Central memory CD4-positive, alpha-beta T cell (primary cell): ENCODE results near the gene DNAH6.

Source experiments
- DNase-seq: peaks from one replicate; pipeline ENCODE4 v3.0.0; 2022

Gene DNAH6

DNA sequence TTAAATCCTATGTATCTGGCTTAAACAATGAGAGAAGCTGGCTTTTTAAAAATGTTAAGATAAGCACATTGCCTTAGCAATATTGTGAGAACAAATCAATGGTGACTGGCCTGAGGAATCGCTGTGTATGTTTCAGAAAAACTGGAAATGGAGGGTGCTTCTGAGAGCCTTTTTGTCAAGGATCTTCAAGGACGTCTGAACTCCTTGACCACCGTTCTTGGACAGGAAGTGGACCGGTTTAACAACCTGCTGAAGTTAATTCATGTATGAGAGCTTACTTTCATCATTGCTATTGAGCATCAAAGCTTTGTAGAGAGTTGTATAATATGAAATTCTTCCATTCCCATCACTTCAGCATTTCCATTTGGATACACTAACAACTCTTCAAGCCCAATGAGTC is 292.0 kb downstream of the DNAH6 start:
- no peak for DNase-seq

DNA sequence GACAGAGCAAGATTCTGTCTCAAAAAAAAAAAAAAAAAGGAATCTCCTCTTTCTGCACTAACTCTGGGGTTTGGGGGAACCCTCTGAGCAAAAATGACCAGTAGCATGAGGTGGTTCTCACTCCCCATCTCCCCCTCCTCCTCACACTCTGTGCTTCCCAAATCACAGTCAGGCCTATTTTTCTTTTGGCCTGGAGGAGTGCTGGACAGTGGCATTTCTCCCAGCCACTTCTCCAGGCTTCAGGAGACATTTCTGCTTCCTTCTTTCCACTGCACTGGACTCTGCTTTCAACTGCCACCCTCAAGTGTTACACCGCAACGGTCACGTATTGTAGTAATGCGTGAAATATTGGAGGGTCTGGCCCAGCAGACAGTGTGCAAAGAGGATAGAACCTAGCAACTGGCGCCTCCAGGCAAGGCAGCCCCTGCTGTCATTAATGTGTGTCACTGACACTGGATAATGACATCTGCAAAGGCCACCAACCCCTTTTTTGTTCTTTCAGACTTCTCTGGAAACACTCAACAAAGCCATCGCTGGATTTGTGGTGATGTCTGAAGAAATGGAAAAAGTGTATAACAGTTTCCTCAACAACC is 295.6 kb downstream of the DNAH6 start:
- no peak for DNase-seq

GRCh38 chr2:84815146-84815545 is 298.8 kb downstream of the DNAH6 start:
- no peak for DNase-seq

DNA sequence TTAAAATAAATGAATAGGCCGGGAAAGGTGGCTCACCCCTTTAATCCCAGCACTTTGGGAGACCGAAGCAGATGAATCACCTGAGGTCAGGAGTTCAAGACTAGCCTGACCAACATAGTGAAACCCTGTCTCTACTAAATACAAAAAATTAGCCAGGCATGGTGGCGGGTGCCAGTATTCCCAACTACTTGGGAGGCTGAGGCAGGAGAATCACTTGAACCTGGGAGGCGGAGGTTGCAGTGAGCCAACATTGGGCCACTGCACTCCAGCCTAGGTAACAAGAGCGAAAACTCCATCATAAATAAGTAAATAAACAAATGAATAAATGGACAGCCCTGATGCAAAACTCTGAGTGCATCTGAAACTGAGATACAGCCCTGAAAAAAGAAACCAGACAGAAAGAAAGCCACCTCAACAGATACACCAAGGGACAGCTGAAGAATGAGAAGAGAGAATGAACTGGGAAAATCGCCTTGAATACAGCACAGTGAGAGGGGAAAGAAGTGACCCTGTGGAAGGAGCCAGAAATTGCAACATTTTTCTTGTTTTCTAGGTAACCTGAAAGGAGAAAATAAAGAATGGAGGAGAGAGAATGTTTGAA is 300.2 kb downstream of the DNAH6 start:
- DNase-seq: no peak

DNA sequence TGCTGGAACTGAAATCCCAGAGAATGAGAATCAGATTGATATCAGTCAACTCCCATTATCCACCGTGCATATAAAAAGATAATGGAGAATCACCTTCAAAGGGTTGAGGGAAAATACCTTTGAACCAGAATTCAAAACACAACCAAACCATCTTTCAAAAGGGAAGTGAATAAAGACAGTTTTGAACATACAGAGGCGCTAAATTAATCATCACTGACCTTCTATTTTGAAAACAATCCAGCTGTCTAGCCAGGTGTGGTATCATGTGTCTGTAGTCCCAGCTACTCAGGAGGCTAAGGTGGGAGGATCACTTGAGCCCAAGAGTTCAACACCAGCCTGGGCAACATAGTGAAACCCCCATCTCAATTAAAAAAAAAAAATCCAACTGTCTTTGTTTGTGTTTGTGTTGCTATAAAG is 300.9 kb downstream of the DNAH6 start:
- DNase-seq: no peak

DNA sequence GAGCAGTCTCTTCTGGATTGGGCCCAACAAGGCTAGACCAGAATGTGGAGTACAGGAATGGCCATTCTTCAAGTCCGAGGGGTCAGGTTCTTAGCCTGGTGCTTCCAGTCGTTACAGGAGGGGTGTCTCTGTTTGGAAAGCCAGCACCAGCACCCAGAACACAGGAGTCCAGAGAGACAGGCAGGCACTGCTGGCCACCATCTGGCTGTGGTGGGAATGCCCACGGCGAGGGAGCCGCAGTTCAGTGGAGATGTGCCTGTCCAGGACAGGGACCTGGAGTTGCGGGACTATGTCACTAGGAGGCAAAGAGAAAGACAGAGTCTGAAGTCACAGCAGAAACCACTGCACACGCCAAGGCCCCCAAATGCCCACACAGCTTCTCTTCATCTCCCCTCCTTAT is 305.5 kb downstream of the DNAH6 start:
- DNase-seq: no peak

- DNase-seq: no peak
These were observed 306.9 kb downstream of the DNAH6 start for GRCh38 chr2:84823229-84823628.

- DNase-seq: no peak
These were observed 307.5 kb downstream of the DNAH6 start for GRCh38 chr2:84823788-84824187.

DNA sequence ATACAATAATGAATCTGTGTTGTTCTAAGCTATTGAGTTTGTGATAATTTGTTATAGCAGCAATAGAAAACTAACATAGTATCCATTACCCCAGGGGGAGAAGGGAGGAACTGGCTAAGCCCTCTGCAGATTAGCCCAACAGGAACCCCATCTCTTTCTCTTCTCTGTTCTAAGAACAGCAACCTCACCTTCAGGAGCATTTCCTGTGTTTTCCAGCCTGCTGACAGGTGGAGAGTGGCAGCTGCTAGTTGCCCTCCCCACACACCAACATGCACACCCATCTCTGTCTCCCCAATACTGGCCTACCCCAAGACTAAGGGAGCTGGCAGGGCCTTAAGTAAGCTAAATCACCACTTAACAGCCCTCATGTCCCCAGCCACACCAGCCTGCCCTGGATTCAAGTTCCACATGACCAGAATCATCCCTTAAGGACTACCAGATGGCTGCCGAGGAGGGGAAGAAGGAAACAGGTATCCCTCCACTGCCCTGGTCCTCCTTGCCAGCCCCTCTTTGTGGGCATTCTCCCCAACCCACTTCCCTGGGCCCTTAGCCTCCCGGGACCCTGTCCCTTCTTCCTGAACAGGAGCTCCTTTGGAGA is 311.8 kb downstream of the DNAH6 start:
- DNase-seq: no peak

DNA sequence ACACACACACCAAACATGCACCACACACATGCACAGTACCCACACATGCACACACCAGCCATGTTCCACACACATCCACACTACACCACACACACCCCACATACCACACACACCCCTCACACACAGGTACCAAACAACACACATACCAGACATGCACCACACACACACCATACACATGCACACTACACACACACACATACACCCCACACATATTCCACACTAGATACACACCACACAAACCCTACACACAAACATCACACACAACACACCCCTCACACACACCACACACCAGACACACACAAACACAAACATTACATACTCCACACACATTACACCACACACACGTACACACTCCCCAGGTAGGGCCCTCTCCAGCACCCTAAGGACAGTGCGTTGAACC is 313.4 kb downstream of the DNAH6 start:
- no peak for DNase-seq

GRCh38 chr2:84830095-84830494 is 313.8 kb downstream of the DNAH6 start:
- DNase-seq: no peak

DNA sequence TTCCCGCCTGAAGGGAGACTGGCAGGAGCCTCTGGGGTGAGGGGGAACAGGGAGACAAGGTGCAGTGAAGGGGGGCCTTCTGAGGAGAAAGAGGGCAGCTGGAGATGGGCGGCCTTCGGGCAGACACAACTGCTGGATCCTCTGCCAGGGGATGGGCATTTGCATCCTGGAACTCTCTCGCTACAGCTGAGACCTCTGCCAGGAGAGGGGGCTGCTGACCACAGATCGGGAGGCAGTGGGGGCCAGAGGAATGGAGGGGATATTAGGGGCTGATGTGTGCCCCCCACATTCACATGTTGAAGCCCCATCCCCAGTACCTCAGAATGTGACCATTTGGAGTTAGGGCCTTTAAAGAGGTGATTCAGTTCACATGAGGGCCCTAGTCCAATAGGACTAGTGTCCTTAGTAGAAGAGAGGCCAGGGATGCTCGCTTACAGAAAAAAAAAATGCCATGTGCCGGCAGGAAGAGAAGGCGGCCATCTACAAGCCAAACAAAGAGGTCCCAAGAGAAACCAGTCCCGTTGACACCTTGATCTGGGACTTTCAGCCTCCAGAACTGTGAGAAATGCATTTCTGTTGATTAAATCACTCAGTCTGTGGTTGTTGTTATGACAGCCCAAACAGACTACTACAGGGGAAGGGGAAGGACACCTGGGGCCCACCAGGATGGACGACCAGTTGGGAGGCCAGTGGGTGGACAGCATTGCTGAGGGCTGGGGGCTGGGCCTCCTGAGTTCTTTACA is 314.6 kb downstream of the DNAH6 start:
- no peak for DNase-seq

DNA sequence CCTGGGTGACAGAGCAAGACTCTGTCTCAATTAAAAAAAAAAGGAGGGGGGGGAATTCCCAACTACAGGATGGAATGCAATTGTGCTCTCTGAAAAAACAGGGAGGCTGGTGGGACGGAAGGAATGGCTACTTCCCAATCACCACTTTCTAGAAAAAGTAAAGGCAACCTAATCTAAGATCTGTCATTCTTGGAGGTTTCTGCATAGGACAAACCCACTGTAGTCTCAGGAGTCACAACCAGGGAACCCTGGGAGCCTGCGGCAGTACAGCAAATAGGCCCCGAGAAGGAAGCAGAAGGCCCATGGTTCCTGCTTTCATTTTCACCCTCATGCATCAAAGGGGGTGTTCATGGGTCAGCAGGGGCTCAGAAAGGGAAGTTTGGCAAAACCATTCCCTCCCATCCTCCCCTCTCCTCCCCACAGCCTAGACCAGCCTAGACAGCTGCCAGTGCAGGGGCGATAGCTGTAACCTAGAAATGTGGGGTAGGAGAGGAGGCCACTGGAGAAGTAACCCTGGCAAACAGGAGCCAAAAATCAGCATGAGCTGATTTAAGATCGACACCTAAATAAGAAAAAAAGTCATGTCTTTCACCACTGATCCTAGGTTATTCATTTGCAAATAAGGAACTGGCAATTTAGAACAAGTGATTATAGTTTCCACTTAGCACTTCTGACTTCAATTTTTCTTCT is 316.6 kb downstream of the DNAH6 start:
- DNase-seq: no peak

- no peak for DNase-seq
These were observed 317.3 kb downstream of the DNAH6 start for GRCh38 chr2:84833481-84834150.

DNA sequence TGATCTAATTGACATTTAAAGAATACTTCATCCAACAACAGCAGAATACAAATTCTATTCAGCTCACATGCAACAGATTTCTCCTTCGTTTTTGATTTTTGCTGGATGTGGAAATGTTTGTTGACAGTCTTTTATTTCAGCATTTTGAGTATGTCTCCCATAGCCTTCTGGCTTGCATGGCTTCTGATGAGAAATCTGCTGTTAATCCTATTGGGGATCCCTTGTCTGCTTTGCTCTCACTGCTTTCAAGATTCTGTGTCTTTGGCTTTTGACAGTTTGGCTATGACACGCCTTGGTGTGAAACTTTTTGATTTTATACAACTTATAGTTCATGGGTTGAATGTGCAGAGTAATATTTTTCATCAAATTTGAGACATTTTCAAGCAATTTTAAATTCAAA is 319.9 kb downstream of the DNAH6 start:
- DNase-seq: no peak

DNA sequence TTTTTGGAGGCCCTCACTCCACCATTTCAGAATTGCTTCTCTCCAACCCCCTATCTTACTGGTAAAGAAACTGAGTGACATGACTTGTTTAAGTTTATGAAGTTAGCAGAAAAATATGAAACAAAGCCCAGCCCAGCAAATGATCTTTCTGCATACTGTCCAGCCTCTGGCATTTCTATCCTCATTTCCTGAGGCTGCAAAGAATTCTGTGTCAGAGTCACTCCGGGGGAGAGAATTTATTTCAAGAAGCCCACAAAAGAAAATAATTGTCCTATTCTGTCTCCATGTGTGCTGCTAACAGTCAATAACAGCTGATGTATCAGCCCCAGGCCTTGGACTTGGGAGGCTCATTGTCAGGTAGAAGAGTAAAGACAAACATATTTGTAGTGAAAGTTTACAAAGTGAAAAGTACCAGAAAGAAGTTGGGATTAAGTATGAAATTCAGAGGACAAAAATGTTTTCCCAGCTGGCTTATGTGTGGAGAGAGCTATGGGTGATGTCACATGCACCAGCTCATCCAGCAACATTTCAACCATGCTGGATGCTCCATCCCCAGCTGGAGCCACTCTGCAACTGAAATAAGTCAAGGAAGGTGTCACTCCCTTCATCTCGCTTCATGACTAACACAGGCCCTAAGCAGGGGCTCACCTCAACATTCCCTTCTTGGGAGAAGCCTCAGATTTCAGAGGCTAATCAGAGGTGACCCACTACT is 322.3 kb downstream of the DNAH6 start:
- no peak for DNase-seq

DNA sequence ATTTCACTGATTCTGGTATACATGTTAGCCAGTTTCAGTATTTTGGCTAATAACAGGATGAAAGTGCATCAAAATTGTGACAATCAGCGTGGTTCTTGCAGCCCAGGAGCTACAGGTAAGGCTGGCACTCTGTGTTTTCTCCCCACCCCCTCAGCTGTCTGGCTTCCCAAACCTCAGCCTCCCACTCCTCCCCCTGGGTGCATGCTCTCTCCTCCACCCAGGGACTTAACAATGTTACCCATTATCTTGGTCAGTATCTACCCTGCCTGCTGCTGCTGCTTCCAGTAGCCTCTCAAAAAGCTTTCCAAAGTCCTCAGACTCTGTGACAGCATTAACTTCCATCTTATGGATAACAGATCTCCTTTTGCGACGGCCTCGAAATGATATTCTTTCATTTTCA is 323.6 kb downstream of the DNAH6 start:
- DNase-seq: no peak

GRCh38 chr2:84840306-84840705 is 324.0 kb downstream of the DNAH6 start:
- no peak for DNase-seq

DNA sequence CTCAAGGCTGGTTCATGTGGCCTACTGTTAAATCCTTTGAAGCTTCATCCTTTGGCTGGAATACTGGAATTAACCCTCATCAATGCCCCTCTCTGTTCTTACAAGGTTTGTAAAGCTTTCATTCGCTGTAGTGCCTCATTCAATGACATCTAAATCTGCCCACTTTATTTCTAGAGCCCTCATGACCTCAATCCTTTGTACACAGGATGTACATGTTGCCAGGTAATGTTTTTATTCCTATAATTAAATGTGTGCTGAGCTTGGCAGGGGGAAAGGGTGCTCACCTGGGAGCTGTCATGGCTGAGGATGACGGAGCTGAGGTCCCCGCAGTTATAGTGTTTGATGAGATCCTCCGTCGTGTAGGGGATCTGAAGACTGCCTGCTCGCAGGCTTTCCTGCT is 325.3 kb downstream of the DNAH6 start:
- peak; percentile 45 for DNase-seq

- DNase-seq: no peak
These were observed 327.8 kb downstream of the DNAH6 start for GRCh38 chr2:84844141-84844540.

DNA sequence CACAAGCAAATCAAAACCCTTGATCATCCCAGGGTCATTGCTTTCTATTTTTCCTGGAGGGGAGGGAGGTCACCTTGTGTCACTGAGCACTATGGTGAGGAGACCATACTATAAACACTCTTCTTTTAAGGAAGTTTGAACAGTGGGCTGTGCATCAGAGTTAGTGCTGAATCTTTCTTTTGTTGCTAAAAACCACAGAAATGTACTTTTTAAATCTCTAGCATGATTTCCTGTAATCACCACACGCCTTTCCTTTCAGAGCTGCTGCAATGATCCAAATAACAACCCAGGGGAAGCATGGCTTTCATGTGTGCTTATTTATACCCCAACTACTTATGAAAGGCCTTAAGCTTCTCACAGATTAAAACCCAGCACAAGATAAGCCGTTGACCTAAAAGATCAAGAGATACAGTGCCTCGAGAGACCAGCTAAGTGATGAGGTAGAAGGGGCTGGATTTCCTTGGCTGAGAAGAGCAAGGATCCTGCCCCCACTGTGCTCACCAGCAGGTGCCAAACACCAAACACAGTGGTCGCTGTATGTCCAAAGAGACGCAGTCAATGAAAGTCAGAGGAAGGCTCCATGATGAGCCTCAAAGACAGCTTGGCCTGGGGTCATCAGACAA is 329.9 kb downstream of the DNAH6 start:
- DNase-seq: peak; percentile 79

DNA sequence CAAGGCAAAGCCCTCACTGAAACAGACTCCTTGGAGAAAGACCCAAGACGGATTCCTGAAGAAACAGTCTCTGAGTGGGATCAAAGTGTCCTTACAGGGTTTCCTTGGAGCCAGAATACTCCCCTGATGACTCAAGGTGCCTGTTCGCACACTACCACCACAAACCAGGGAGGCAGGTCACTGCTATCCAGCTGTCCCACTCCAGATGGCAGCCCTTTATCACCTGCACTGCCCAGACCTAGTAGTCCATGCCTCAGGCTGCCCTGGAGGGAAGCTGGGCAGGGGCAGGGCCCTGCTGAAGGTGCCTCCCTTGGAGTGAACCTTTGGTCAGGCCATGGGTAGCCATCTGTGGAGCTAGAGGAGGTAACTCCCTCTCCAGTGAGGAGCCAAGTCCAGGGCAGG is 330.4 kb downstream of the DNAH6 start:
- no peak for DNase-seq
